ENCODE measurements around the gene KCNG2. TPM values are rescaled to one million over a fixed set of nuclear protein-coding genes. Genes with fewer than 3 reads are reported as not detected.

The KCNG2 gene
- total RNA-seq, 2 experiments from 2014 or later, result not detected

- DNase-seq (no peak), ATAC-seq (no peak)
- Mint-ChIP-seq H3K36me3 (ENCODE audit: low read depth) (no peaks in the 10 kb centered on the region), H3K27me3 (no peaks in the 10 kb centered on the region), H3K4me3 (no peak overlapping the region), H3K27ac (no peak overlapping the region), H3K9me3 (no peaks in the 10 kb centered on the region), H3K4me1 (ENCODE audit: low read depth) (no peaks in the 10 kb centered on the region)
- intact Hi-C loops (cut with micrococcal nuclease), result no loop called here
- TF ChIP-seq, protein P1, sequence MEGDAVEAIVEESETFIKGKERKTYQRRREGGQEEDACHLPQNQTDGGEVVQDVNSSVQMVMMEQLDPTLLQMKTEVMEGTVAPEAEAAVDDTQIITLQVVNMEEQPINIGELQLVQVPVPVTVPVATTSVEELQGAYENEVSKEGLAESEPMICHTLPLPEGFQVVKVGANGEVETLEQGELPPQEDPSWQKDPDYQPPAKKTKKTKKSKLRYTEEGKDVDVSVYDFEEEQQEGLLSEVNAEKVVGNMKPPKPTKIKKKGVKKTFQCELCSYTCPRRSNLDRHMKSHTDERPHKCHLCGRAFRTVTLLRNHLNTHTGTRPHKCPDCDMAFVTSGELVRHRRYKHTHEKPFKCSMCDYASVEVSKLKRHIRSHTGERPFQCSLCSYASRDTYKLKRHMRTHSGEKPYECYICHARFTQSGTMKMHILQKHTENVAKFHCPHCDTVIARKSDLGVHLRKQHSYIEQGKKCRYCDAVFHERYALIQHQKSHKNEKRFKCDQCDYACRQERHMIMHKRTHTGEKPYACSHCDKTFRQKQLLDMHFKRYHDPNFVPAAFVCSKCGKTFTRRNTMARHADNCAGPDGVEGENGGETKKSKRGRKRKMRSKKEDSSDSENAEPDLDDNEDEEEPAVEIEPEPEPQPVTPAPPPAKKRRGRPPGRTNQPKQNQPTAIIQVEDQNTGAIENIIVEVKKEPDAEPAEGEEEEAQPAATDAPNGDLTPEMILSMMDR (IDR thresholded peaks at IDR 0.05), result no peak
- CTCF ChIA-PET, result interaction anchor here (1.4 kb wide), 1 partner anchor 286 kb away, joined by 3 read pairs; no protein-coding TSS in a partner anchor
- POLR2A ChIA-PET, result no interaction called here
These were observed 73.8 kb downstream of the KCNG2 start for GRCh38 chr18:79871481-79872091.

DNA sequence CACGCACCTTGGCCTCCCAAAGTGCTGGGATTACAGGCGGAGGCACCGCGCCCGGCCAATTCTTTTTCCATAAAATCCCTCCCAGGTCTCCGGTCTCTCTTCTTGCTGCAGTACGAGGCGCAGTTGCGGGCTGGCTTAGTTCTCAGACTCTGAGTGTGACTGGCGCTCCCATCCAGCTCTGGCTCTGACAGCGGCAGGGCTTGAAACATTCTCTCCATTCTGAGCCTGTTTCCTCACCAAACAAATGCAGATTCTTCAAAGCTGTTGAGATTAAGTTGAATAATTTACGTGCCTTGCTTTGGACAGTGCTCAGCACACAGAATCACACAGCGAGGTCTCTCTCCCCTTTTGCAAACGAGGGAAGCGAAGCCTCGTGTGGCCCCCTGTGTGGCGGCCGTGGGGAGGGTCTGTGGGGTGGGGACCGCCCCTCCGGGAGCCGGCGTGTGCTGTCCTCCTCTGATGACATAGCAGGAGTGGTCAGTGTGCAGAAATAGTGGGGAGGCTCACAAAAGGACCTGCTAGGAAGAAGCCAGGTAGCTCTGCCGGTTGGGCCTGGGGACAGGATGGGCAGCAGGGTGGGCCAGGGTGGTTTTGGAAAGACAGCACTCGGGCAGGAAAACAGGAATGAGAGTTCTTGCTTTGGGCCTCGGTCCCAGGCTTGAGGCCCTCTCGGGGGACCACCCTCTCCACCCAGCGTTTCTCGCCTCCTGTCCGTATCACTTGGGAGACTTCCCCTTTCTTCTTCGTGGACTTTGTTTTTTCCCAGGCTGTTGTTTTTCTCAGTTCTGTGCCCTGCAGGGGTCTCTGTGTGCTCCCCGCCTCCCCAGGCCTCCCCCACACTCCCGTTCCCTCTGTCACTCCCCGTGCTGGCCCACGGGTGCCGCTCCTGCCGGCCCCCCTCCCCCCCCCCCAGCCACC is 75.0 kb downstream of the KCNG2 start:
- Mint-ChIP-seq H3K4me1 (ENCODE audit: low read depth) (no peaks in the 10 kb centered on the region), H3K27ac (no peak overlapping the region), H3K9me3 (no peaks in the 10 kb centered on the region), H3K27me3 (no peaks in the 10 kb centered on the region), H3K4me3 (no peak overlapping the region), H3K36me3 (ENCODE audit: low read depth) (no peaks in the 10 kb centered on the region)
- ChIA-PET POLR2A (no interaction called here), CTCF (no interaction called here)
- intact Hi-C loops (cut with micrococcal nuclease), result no loop called here
- ATAC-seq (no peak), DNase-seq (no peak)
- TF ChIP-seq, protein P1 (IDR thresholded peaks at IDR 0.05), result no peak

DNA sequence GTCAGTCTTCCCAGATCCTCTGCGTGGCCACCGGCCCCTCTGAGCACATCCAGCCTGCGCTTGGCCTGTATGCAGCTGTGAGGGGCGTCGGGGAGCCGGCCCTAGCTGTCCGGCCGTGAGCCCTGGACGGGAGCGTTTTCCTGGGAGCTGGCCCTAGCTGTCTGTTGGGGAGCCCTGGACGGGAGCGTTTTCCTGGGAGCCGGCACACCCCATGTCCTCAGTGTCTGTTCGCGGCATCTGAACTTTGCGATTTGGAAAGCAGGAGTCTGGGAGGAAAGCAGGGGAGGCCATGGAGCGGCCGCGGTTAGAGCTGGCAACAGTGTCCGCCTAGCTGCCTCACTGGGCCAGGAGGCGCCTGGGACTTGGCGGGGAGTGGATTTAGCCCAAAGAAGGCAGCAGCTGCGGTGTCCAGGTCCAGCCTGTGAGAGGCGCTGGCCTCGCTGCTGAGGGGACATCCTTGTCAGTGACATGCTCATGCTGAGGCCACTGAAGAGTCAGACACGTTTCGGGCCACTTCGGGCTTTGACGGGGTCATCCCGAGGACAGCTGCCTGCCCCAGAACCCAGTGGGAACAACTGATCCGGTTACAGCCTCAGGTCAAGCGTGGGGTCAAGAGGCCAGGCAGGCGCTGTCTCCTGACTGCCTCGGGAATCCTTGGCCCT is 75.8 kb downstream of the KCNG2 start:
- no peak overlapping the region for H3K4me3 Mint-ChIP-seq
- H3K4me1 Mint-ChIP-seq (ENCODE audit: low read depth), result no peaks in the 10 kb centered on the region
- POLR2A ChIA-PET, result interaction anchor here (0.5 kb wide), 1 partner anchor 11 kb away, joined by 3 read pairs; no protein-coding TSS in a partner anchor
- CTCF ChIA-PET, result no interaction called here
- DNase-seq, result no peak
- TF ChIP-seq, protein P1 (IDR thresholded peaks at IDR 0.05), result no peak
- H3K27ac Mint-ChIP-seq, result no peak overlapping the region
- no peak for ATAC-seq
- H3K27me3 Mint-ChIP-seq, result no peaks in the 10 kb centered on the region
- no peaks in the 10 kb centered on the region for H3K36me3 Mint-ChIP-seq (ENCODE audit: low read depth)
- H3K9me3 Mint-ChIP-seq, result no peaks in the 10 kb centered on the region
- intact Hi-C loops (cut with micrococcal nuclease), result no loop called here

DNA sequence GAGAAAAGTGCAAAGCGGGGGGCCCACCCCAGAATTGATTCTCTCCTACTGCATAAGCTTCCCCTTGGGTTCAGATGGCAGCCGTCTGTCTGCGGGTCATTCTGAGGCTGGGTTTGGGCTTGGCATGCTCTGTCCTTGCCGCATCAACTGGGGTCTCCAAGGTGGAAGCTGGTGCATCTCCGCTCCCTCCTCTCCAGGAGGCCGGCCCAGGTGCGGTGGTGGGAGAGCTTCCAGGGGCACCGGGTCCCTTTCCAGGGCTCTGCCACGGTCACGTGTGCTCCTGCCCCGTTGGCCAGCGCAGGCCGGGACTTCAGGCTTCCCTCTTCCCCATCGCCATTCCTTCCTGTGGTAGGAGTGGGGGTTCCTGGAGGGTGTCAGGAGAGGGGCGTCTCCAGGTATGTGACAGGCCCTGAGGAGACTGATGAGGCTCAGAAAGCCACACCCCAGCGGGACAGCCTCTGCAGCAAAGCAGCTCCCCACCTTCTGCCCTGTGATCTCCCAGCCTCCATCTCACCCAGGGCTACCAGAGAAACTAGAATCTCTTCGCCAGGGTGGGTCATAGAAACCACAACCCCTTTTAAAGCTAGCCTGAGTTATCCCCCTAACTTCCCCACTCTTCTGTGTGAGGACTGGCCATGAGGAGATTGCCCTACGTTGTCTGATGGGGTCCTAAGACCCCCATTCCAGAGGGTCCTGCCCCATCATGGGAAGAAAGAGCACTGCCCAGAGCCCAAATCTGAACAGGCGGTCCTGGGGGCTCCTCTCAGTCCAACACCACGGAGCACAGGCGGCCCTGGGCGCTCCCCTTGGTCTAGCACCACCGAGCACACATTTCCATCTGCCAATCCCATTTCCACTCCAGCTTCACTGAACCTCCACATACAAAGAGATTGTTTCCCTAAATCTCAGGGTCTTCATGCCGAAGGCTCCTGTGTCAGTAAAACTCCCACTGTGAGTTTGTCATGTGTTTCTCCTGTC is 77.1 kb downstream of the KCNG2 start:
- H3K36me3 Mint-ChIP-seq (ENCODE audit: low read depth), result no peaks in the 10 kb centered on the region
- H3K27ac Mint-ChIP-seq, result no peak overlapping the region
- ChIA-PET POLR2A (no interaction called here), CTCF (no interaction called here)
- no peaks in the 10 kb centered on the region for H3K9me3 Mint-ChIP-seq
- H3K4me1 Mint-ChIP-seq (ENCODE audit: low read depth), result no peaks in the 10 kb centered on the region
- H3K4me3 Mint-ChIP-seq, result no peak overlapping the region
- H3K27me3 Mint-ChIP-seq, result no peaks in the 10 kb centered on the region
- DNase-seq (no peak), ATAC-seq (no peak)
- TF ChIP-seq, protein P1 (IDR thresholded peaks at IDR 0.05), result no peak
- intact Hi-C loops (cut with micrococcal nuclease), result no loop called here
